HEK293T (cell line): Measurements from ENCODE around the gene AHCTF1.

Source experiments
- CTCF ChIA-PET: fragments of 350-600 bp; formaldehyde crosslinking; extraction: SDS; loops from one replicate; lab custom pipeline; 2021; ENCODE audit warnings: antibody characterized with exemption, inconsistent platforms; lab: Yijun Ruan, JAX
- POLR2A ChIA-PET: fragments of 350-600 bp; formaldehyde crosslinking; extraction: SDS; loops from one replicate; lab custom pipeline; 2020; ENCODE audit warnings: antibody characterized with exemption, inconsistent platforms; lab: Yijun Ruan, JAX
- DNase-seq: peaks from one replicate; pipeline ENCODE4 v3.0.0; 2012; ENCODE audit warnings: mixed read lengths; ENCODE audit errors: extremely low spot score
- ARNT ChIP-seq: fragments of 450-650 bp; IDR thresholded peaks from 2 replicates; pipeline ENCODE4 v1.6.1; 2017; ENCODE audit warnings: mild to moderate bottlenecking
- BHLHE40 ChIP-seq: fragments of 450-650 bp; IDR thresholded peaks from 2 replicates; pipeline ENCODE4 v1.6.1; 2016; ENCODE audit warnings: mild to moderate bottlenecking, moderate library complexity, borderline replicate concordance
- CTBP1 ChIP-seq: fragments of 450-650 bp; IDR thresholded peaks from 2 replicates; pipeline ENCODE4 v1.6.1; 2016; ENCODE audit warnings: borderline replicate concordance
- ELF4 ChIP-seq: fragments of 450-650 bp; IDR thresholded peaks from 2 replicates; pipeline ENCODE4 v1.6.1; 2017; ENCODE audit warnings: antibody characterized with exemption
- FOXA1 ChIP-seq: fragments of 450-650 bp; IDR thresholded peaks from 2 replicates; pipeline ENCODE4 v1.6.1; 2016; ENCODE audit warnings: mild to moderate bottlenecking
- FOXK2 ChIP-seq: fragments of 450-650 bp; IDR thresholded peaks from 2 replicates; pipeline ENCODE4 v1.6.1; 2016; ENCODE audit warnings: mild to moderate bottlenecking
- FOXM1 ChIP-seq: fragments of 450-650 bp; IDR thresholded peaks from 2 replicates; pipeline ENCODE4 v1.6.1; 2017; ENCODE audit warnings: mild to moderate bottlenecking, borderline replicate concordance
- HDGF ChIP-seq: fragments of 450-650 bp; IDR thresholded peaks from 2 replicates; pipeline ENCODE4 v1.6.1; 2017; ENCODE audit warnings: antibody characterized with exemption, borderline replicate concordance
- L3MBTL2 ChIP-seq: fragments of 450-650 bp; conservative IDR thresholded peaks from 2 replicates; pipeline ENCODE4 v1.6.1; 2016; ENCODE audit warnings: mild to moderate bottlenecking
- LEF1 ChIP-seq: fragments of 450-650 bp; IDR thresholded peaks from 2 replicates; pipeline ENCODE4 v1.6.1; 2017; ENCODE audit warnings: mild to moderate bottlenecking, borderline replicate concordance
- NFRKB ChIP-seq: fragments of 450-650 bp; IDR thresholded peaks from 2 replicates; pipeline ENCODE4 v1.6.1; 2016; ENCODE audit warnings: mild to moderate bottlenecking, moderate library complexity
- SP1 ChIP-seq: fragments of 450-650 bp; IDR thresholded peaks from 2 replicates; pipeline ENCODE4 v1.6.1; 2017
- SUZ12 ChIP-seq: fragments of 450-650 bp; IDR thresholded peaks from 2 replicates; pipeline ENCODE4 v1.6.1; 2016; ENCODE audit warnings: mild to moderate bottlenecking
- TARDBP ChIP-seq: fragments of 450-650 bp; IDR thresholded peaks from 2 replicates; pipeline ENCODE4 v1.6.1; 2016
- ZNF384 ChIP-seq: fragments of 450-650 bp; IDR thresholded peaks from 2 replicates; pipeline ENCODE4 v1.6.1; 2016
- TF ChIP-seq, protein P1 (sequence below): fragments of 450-650 bp; IDR thresholded peaks from 2 replicates; pipeline ENCODE4 v1.6.1; 2016

The AHCTF1 gene

DNA sequence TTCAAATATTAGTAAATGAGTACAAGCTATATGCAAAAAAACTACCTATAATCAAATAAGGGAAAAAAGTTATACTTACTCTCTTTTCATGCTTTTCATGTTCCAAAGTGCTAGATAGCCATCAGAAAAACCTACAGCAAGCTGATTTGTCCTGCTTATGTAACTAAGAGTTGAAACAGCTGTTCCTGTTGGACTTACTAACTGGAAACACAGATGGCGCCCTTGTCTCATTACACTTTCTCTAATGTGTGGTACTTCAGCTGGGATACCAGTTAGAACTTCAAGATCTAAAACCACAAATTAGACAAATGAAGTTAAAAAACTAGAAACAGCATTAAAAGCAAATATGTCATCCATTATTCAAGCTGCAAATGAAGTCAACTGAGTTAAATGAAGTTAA lies 24.3 kb downstream of the AHCTF1 start:
- ChIA-PET CTCF (interaction anchor here (0.6 to 1.1 kb wide), 2 partner anchors 11 to 26 kb away, joined by 3 read pairs; no protein-coding TSS in a partner anchor), POLR2A (no interaction called here)
- TF ChIP-seq ELF4, result no peak
- no peak for TF ChIP-seq HDGF
- TF ChIP-seq CTBP1, result no peak
- TF ChIP-seq NFRKB, result no peak
- TF ChIP-seq, protein P1, sequence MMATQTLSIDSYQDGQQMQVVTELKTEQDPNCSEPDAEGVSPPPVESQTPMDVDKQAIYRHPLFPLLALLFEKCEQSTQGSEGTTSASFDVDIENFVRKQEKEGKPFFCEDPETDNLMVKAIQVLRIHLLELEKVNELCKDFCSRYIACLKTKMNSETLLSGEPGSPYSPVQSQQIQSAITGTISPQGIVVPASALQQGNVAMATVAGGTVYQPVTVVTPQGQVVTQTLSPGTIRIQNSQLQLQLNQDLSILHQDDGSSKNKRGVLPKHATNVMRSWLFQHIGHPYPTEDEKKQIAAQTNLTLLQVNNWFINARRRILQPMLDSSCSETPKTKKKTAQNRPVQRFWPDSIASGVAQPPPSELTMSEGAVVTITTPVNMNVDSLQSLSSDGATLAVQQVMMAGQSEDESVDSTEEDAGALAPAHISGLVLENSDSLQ, result no peak
- no peak for TF ChIP-seq FOXK2
- TF ChIP-seq BHLHE40, result no peak
- DNase-seq, result no peak

DNA sequence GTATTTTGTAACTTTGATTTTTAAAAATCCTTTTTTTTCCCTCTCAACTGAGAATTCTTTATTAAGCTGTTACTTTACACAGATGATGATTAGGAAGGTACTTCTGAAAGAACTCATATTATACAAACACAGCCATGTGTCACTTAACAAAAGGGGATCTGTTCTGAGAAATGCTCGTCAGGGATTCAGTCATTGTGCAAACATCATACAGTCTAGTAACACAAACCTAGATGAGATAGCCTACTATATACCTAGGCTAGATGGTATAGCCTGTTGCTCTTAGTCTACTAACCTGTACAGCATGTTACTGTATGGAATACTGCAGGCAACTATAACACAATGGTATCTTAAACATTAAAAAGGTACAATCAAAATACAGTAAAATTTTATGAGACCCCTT lies 24.9 kb downstream of the AHCTF1 start:
- DNase-seq, result no peak
- no peak for TF ChIP-seq ARNT
- no peak for TF ChIP-seq FOXK2
- no peak for TF ChIP-seq SUZ12
- POLR2A ChIA-PET, result no interaction called here
- CTCF ChIA-PET, result interaction anchor here (1.1 kb wide), 1 partner anchor 12 kb away, joined by 3 read pairs; no protein-coding TSS in a partner anchor

DNA sequence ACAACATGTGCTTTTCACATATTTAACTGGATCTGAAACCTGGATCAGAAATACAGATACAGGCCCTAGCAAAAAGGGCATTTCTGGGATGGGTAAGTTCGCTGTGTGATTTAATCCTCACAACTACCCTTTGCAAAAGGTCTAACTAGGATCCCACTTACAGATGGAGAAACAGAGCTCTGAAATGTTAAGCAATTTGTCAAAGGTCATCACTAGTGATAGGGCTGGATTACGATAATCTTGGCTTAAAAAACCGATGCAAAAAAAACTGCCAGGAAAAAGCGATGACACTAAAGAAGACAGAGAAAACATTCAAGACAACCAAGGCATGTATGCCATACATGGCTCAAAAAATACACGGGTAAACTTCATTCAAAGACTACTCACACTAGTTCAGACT lies 29.9 kb downstream of the AHCTF1 start:
- POLR2A ChIA-PET, result no interaction called here
- DNase-seq, result no peak
- TF ChIP-seq BHLHE40, result no peak
- TF ChIP-seq, protein P1, result no peak
- TF ChIP-seq FOXA1, result no peak
- TF ChIP-seq SP1, result no peak
- TF ChIP-seq HDGF, result no peak
- TF ChIP-seq L3MBTL2, result no peak
- TF ChIP-seq LEF1, result no peak
- no peak for TF ChIP-seq ZNF384
- TF ChIP-seq CTBP1, result no peak
- TF ChIP-seq FOXM1, result no peak
- no peak for TF ChIP-seq SUZ12
- TF ChIP-seq NFRKB, result no peak
- no peak for TF ChIP-seq ARNT
- TF ChIP-seq ELF4, result no peak
- no peak for TF ChIP-seq TARDBP
- no peak for TF ChIP-seq FOXK2
- CTCF ChIA-PET, result no interaction called here

DNA sequence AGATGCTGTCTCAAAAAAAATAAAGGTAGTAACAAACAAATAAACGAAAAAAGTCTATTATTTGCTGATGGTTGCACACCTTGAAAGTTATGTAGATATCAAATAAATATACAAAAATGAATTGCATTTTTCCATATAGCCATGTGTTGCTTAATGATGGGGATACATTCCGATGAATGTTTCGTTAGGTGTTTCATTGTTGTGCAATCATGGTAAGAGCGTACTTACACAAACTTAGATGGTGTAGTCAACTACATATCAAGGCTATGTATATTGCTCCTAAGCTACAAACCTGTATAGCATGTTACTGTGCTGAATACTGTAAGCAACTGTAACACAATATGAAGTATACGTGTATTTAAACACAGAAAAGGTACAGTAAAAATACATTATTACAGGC lies 34.4 kb downstream of the AHCTF1 start:
- POLR2A ChIA-PET, result no interaction called here
- CTCF ChIA-PET, result no interaction called here
- no peak for DNase-seq
- TF ChIP-seq TARDBP, result no peak
- TF ChIP-seq SUZ12, result no peak
- no peak for TF ChIP-seq L3MBTL2
- TF ChIP-seq ZNF384, result no peak
- TF ChIP-seq FOXK2, result no peak
- TF ChIP-seq FOXA1, result no peak
- TF ChIP-seq LEF1, result no peak
- TF ChIP-seq HDGF, result no peak
- TF ChIP-seq, protein P1, result no peak
- no peak for TF ChIP-seq ARNT
- no peak for TF ChIP-seq CTBP1
- TF ChIP-seq BHLHE40, result no peak
- TF ChIP-seq SP1, result no peak
- no peak for TF ChIP-seq FOXM1
- TF ChIP-seq NFRKB, result no peak
- TF ChIP-seq ELF4, result no peak

DNA sequence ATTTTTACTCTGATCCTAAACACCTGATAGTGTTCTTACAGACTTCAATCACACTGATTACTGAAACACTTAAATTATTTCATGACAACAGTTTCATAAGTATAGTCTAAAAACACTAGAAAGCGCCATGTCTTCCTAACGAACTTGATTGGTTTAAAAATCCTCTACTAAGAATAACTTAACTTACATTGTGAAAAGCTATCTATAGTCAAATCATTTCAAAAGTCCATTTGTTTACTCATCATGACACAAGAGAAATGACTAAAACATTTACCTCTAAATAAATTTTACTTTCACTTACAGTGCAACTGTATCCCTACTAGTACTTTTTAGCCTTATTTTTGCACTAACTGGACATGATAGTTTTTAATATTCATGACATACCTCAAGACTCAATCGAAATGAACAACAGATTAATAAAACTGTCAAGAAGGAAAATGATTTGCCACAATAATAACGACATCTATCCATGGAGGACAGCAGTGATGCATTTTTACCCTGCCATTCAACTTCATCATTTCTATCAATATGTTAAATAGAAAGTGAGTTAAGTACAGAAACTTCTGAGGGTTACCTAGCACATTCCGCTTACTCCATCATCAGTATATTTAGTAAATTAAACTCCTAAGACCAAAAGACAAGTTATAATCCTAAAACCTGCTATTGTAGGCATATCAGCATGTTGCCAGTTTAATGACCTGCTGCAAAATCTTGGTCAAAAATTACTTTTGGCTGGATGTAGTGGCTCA lies 38.4 kb downstream of the AHCTF1 start:
- ChIA-PET CTCF (no interaction called here), POLR2A (no interaction called here)
- DNase-seq, result no peak
- TF ChIP-seq FOXA1, result no peak
- TF ChIP-seq SUZ12, result no peak
- no peak for TF ChIP-seq SP1
- TF ChIP-seq LEF1, result no peak
- no peak for TF ChIP-seq BHLHE40
- TF ChIP-seq ARNT, result no peak
- no peak for TF ChIP-seq FOXK2
- TF ChIP-seq ZNF384, result no peak
- no peak for TF ChIP-seq FOXM1
- TF ChIP-seq, protein P1, result no peak
- TF ChIP-seq L3MBTL2, result no peak
- no peak for TF ChIP-seq NFRKB
- no peak for TF ChIP-seq TARDBP
- TF ChIP-seq HDGF, result no peak
- TF ChIP-seq CTBP1, result no peak
